Amygdala (tissue), 56 donors: Measurements from ENCODE around the gene CFAP210.
"Not testable (repeated sequence)": the region's sequence is repeated elsewhere in the genome, so short reads cannot be mapped to it uniquely, and the experiment has no call there.

Source experiments
- DNase-seq, 56 donors: peaks; one replicate each; lab custom pipeline; 2025; lab: John Stamatoyannopoulos, UW

CFAP210 gene

GRCh38 chr2:169636440-169637097 is 57.6 kb downstream of the CFAP210 start:
- DNase-seq, result no peak

GRCh38 chr2:169625781-169626180 is 68.4 kb downstream of the CFAP210 start:
- no peak for DNase-seq

DNA sequence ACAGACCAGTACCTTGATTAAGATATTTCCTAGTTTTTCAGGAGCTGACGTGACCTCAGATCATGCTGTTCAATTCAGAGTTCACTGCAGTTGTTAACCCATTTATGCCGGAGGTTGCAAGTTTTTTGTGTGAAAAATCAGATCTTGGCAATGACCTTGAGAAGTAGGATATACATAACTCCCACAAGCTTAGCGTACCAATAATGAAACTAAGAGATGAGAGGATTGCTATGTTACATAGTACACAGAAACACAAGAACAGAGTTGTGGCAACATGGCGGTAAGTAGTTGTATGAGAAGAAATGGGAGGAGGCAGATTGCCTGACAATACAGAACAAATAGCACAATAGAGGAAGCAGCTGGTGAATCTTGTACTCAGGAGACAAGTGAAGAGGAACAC is 71.0 kb downstream of the CFAP210 start:
- DNase-seq, result no peak

- DNase-seq, result no peak
Measured at GRCh38 chr2:169620509-169620908, 73.7 kb downstream of the CFAP210 start.

- DNase-seq, result no peak
Measured at GRCh38 chr2:169619946-169620345, 74.3 kb downstream of the CFAP210 start.

DNA sequence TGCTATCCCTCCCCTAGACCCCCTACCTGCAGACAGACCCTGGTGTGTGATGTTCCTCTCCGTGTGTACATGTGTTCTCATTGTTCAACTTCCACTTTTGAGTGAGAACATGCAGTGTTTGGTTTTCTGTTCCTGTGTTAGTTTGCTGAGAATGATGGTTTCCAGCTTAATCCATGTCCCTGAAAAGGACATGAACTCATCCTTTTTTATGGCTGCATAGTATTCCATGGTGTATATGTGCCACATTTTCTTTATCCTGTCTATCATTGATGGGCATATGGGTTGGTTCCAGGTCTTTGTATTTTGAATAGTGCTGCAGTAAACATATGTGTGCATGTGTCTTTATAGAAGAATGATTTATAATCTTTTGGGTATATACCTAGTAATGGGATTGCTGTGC is 78.2 kb downstream of the CFAP210 start:
- not testable (repeated sequence) for DNase-seq

- no peak for DNase-seq
Measured at GRCh38 chr2:169613876-169614275, 80.3 kb downstream of the CFAP210 start.

GRCh38 chr2:169609264-169609663 is 84.9 kb downstream of the CFAP210 start:
- no peak for DNase-seq

- no peak for DNase-seq
Measured at GRCh38 chr2:169599568-169599967, 94.6 kb downstream of the CFAP210 start.

DNA sequence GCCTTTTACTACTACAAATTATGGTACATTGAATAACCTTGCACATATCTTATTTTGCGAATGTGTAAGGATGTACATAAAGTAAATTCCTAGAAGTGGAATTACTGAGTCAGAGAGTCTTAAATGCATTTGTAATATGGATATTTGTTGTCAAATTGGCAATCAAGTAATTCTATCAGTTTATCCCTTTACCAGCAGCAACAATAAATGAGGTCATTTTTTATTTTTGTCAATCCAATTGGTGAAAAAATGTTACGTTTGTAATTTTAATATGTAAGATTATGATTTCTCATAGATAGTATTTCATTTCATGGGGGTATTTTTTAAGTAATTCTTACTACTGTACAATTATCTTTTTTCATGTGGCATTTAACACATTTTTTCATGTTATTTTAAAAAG is 95.2 kb downstream of the CFAP210 start:
- DNase-seq, result no peak

- not testable (repeated sequence) for DNase-seq
Measured at GRCh38 chr2:169596546-169596945, 97.7 kb downstream of the CFAP210 start.
